IPS-NIHi7 (cell line): Measurements from ENCODE around the gene TM7SF2.

Source experiments
- DNase-seq: peaks from one replicate; pipeline ENCODE4 v3.0.0; 2012; ENCODE audit warnings: mixed read lengths; ENCODE audit errors: extremely low spot score

TM7SF2 gene

GRCh38 chr11:65157336-65157735 lies 45.7 kb downstream of the TM7SF2 start:
- DNase-seq = no peak

- DNase-seq = no peak
Measured at GRCh38 chr11:65159012-65159411, 47.3 kb downstream of the TM7SF2 start.

GRCh38 chr11:65160643-65161042 lies 49.0 kb downstream of the TM7SF2 start:
- DNase-seq = no peak

GRCh38 chr11:65163684-65164083 lies 52.0 kb downstream of the TM7SF2 start:
- no peak for DNase-seq
